HG03159 (cell line): ENCODE data around the gene BMAL2.

Source experiments
- ATAC-seq: cut with Tn5 transposase; IDR thresholded peaks from one replicate; pipeline ENCODE4 v1.9.1; 2021; ENCODE audit warnings: mild to moderate bottlenecking, moderate library complexity; ENCODE audit not compliant: unreplicated experiment

BMAL2 gene

DNA sequence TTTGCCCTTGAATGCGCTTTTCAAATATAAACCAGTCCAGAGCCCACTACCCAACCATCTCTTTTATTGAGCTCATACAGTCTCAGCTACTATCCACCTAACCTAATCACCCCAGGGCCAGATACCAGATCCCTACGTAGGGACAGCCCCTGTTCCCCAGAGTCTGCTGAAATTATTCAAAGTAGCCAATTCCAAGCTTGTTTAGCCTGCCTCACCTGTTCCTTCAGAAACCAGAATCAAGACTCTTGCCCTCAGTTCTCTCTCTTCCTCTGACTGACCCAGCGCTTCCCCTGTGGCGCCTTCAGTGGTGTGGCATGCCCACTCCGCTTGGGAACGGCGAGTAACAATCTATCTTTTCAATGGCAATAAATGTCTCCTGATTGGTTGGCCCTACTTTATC lies 18.8 kb downstream of the BMAL2 start:
- no peak for ATAC-seq

DNA sequence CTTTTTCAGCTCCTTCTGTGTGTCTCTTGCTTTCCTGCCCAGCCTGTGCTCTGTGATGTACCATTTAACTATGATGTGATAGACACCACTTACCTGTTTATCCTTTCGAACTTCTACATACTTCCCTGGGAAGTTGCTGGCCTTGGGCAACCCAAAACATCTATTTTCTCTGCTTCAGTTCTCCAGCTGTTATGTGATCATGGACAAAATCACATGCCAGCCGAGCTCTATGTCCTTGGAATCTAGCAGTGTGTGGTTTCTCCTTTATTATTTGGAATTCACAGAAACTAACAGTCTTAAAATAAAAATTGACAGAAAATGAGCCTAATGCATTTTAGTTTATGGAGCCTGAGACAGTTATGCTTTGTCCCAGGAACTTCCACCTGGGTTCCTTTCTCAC lies 22.9 kb downstream of the BMAL2 start:
- ATAC-seq = no peak

DNA sequence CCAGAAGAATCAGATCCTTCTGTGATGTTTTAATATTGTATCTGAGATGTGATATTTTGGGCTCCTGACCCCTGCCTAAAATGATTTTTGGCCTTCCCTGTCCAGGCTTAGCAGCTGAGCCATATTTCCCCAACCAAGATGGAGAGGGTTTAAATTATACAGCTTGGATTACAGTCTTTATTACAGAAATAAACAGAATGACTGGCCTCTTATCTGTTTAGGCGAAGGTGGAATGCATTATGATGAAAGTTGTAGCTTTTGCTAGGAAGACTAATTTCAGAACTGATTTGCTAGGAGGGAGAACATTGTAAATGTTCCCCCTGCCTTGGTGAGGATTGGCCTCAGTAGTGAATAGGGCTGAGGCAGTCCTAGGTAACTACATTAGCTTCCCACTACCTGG lies 23.3 kb downstream of the BMAL2 start:
- ATAC-seq = no peak

DNA sequence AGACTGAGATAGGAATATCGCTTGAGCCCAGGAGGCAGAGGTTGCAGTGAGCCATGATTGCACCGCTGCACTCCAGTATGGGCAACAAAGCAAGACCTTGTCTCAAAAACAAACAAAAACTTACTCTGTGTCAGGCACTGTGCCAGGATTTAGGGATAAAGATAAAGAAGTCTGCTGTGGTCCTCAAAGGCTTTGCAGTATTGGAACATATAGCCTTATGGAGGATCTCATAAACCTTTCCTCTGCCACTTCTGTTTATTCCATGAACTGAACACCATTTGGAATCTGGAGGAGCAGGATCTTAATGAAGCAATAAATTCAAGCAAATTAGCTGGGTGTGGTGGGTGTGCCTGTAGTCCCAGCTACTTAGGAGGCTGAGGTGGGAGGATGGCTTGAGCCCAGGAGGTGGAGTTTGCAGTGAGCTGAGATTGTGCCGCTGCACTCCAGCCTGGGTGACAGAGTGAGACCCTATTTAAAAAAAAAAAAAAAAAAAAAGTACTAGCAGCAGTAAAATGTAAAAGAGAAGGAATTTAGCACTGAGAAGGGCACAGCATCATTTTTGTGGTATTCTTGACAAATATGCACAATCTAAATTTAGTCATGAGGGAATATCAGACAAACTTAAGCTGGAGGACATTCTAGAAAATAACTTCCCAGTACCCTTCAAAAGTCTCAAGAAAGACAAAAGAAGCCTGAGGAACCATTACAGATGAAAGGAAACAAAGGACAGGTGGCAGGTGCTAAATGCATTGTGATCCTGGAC lies 27.1 kb downstream of the BMAL2 start:
- no peak for ATAC-seq

DNA sequence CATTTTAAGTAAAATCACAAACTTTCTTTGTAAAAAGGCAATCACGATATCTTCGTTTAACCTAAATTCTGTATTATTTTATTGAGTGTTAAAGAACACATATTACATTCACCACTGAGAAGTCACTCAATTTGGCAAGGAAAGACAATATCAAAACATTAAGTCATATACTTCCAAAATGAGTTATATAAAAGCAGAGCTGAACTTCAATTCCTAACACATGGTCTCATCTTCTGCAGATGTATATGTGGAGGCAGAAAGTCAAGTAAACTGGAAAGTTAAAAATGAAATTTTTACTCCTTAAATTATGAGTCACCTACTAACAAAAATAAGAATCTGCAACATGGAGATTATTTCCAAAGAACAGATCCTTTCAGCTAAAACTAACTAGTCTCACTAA lies 28.7 kb downstream of the BMAL2 start:
- no peak for ATAC-seq

DNA sequence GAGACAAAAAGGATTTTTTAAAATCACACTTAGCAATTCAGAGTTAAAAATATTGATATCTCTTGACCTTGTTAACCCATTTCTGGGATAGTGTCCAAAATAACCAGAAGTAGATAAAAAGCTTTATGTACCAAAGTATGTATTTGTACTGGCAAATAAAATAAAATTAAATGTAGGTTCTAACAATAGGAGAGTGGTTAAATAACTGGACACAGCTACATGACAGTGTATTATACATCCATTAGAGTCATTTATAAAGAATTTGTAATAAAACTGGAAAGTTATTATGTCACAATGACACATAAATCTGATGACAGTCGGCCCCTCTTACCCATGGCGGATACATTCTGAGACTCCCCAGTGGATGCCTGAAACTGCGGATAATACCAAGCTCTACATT lies 34.0 kb downstream of the BMAL2 start:
- no peak for ATAC-seq

DNA sequence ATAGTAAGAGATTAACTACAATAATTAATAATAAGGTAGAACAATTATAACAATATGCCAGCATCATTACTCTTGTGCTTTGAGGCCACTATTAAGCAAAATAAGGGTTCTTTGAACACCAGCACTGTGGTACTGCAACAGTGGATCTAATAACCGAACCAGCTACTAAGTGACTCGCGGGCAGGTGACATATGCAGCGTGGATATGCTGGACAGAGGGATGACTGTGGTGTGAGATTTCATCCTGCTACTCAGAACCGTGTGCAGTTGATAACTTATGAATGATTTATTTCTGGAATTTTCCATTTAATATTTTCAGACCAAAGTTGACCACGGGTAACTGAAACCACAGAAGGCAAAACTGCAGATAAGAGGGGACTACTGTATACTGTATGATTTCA lies 34.4 kb downstream of the BMAL2 start:
- no peak for ATAC-seq

DNA sequence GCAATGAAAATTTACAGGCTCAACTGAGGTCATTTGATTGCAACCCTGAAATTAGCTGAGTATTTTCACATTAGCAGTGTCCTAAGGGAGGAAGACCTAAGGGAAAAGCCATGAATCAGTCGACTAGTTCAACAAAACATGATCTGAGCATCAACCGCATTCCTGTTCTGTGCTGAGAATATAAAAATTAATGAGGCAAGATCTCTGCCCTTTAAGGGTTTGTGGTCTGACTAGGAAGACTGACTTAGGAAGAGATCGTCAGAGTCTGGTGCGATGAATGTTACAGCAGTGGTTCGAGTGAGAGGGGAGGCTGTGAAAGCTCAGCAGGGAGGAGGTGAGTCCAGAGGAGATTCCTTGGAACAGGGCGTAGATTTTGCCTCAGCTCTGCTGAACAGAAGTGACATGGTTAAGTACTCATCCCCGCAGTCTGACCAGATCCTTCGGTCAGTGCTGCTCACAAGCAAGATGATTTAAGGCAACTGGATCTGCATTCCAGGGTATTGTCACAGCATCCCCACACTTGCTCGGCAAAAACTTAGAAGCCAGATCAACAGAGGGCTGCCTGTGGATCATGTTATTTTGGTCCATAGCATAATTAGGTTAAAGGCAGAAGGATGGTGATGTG lies 49.6 kb downstream of the BMAL2 start:
- ATAC-seq = no peak
